Measurements from ENCODE around the gene TMEM129.

Gene TMEM129

DNA sequence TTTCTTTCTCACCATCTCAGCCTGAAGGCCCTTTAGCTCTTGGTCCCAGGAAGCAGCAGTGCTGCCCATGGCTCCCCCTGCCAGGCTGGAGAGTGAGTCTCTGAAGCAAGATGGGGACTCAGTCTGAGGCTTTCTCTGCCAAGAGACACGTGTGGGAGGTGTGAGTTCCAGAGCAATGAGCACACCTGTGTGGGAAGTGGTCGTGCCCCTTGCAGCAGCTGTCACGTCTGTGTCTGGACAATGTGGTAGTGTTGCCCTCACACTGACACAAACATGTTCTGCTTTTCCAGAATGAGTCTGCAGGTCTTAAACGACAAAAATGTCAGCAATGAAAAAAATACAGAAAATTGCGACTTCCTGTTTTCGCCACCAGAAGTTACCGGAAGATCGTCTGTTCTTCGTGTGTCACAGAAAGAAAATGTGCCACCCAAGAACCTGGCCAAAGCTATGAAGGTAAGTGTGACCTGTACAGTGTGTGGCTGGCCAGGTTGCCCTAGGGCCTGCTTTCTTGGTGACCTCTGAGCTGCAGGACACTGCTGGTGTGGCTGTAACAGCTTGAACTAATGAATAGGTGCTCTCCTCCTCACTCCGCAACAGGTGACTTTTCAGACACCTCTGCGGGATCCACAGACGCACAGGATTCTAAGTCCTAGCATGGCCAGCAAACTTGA, 2.1 kb upstream of the TMEM129 start:
- no peaks in the 10 kb centered on the region for H3K9me3 ChIP-seq (ENCODE audit: control insufficient read depth, low read depth, low read length)
- H3K36me3 ChIP-seq (ENCODE audit: control insufficient read depth, low read depth, low read length), result peaks cover 48% of the 10 kb centered on the region
- H3K9ac ChIP-seq (ENCODE audit: low read length), result no peak overlapping the region
- H3K4me3 ChIP-seq (ENCODE audit: low read length), result peak overlapping the region; percentile 79
- no peaks in the 10 kb centered on the region for H3K27me3 ChIP-seq (ENCODE audit: control insufficient read depth, insufficient read depth, low read length)
- no peaks in the 10 kb centered on the region for H3K4me1 ChIP-seq (ENCODE audit: control insufficient read depth, low read depth, low read length)
- H3K27ac ChIP-seq (ENCODE audit: low read length), result no peak overlapping the region

DNA sequence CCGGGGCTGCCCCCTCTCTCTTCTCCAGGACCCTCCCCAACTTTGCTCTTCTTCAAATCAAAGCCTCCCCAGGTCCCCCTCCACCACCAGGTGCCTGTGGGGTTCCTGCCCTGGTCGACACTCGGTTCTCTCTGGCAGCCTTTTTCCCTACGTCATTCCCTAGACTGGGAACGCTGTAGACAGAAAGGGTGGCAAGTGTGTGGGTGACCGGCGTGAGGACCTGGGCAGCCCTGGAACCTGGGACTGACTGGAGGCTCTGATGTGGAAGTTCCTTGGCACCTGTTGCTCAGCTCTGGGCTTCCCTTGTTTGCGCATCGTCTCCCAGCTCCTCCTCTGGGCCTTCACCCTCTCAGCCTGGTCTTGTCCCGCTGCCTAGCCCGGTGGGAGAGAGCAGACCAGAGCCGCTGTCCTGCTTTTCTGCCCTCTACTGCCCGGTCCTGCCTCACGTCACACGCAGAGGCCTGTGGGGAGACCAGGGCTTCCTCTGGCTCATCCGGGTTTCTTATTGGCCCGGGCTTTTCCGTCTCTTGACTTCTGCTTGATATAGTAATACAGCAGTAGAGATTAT, 1.5 kb upstream of the TMEM129 start:
- H3K4me1 ChIP-seq (ENCODE audit: control insufficient read depth, low read depth, low read length), result no peaks in the 10 kb centered on the region
- H3K27ac ChIP-seq (ENCODE audit: low read length), result no peak overlapping the region
- H3K36me3 ChIP-seq (ENCODE audit: control insufficient read depth, low read depth, low read length), result peaks cover 47% of the 10 kb centered on the region
- H3K27me3 ChIP-seq (ENCODE audit: control insufficient read depth, insufficient read depth, low read length), result no peaks in the 10 kb centered on the region
- peak overlapping the region; percentile 81 for H3K9ac ChIP-seq (ENCODE audit: low read length)
- H3K9me3 ChIP-seq (ENCODE audit: control insufficient read depth, low read depth, low read length), result no peaks in the 10 kb centered on the region
- H3K4me3 ChIP-seq (ENCODE audit: low read length), result peak overlapping the region; percentile 79

DNA sequence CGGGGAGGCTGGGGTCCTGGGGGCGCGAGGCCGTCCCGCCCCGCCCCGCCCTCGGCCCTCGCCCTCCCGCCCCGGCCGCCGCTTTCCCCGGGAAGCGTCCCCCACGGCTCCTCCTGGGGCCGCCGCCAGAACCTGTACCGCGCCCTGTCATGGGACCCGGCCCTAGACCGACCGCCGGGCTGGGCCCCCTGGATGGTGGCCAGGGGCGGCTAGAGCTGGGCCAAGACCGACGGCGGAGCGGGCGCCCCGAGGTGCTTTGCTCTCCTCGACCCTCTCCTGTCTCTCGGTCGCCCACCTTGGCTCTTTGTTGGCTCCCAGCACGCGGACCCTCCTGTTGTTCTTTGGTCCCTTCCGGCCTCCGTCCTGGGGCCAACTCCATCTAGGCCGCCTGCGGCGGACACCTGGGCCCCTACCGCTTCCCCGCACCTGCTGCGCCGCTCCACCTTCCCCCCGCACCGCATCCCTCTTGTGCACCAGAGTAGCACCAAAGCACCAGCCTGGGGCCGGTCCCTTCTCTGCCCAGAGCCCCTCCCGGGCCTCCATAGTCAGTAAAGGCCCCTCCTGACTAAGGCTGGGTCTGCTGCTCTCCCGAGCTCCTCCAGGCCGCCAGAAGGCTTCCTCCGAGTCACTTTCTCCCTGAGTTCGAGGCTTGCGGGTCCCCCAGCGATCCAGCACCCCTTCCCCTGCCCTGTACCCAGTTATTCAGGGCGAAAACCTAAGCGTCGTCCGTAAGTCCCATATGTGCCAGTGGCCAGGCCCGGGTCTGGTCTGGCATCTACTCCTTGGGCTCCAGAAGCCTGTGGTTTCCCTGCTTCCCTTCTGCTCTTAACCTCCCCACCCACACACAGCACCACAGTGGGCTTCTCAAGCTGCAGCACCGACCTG, 785 bp upstream of the TMEM129 start:
- Histone ChIP-seq H3K9ac (ENCODE audit: low read length) (peak overlapping the region; percentile 81), H3K27ac (ENCODE audit: low read length) (no peak overlapping the region), H3K27me3 (ENCODE audit: control insufficient read depth, insufficient read depth, low read length) (no peaks in the 10 kb centered on the region), H3K4me3 (ENCODE audit: low read length) (peak overlapping the region; percentile 79), H3K36me3 (ENCODE audit: control insufficient read depth, low read depth, low read length) (peaks cover 40% of the 10 kb centered on the region), H3K9me3 (ENCODE audit: control insufficient read depth, low read depth, low read length) (no peaks in the 10 kb centered on the region), H3K4me1 (ENCODE audit: control insufficient read depth, low read depth, low read length) (no peaks in the 10 kb centered on the region)

DNA sequence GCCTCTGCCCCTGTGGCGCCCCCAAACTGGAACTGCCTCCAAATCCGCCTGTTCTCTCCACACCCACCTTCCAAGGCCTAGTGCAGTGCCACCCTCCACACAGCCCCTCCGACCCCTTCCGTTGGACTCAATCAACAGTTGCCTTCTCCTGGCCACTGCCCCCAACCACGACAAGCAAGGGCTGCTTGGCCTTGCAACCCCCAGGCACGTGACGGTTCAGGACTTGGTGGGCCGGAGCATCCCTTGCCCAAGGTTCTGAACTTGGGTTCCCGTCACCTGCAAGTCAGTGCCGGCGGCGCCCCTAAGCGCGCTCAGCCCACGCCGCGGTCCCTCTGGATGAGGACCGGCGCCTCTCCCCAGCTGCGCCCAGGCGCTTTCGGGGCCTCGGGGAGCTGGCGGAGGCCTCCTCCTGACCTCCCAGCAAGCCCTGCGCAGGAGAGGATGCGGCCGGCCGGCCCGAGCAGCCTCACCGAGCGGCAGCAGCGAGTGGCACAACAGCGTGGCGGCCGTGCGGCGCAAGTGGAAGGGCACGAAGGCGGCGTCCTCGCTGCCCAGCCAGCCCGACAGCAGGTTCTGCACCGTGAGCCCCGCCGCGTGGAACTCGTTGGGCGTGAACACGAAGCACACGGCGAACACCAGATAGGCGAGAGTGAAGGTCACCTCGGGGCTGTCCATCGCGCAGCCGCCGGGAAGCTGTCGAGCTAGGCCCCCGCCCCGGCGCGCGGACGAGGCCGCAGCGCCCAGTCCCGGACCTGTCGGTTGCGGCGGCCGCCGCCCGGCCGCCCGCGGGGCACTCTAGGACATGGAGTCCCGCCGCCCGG, 750 bp downstream of the TMEM129 start:
- Histone ChIP-seq H3K27me3 (ENCODE audit: control insufficient read depth, insufficient read depth, low read length) (no peaks in the 10 kb centered on the region), H3K4me3 (ENCODE audit: low read length) (peak overlapping the region; percentile 82), H3K4me1 (ENCODE audit: control insufficient read depth, low read depth, low read length) (no peaks in the 10 kb centered on the region), H3K36me3 (ENCODE audit: control insufficient read depth, low read depth, low read length) (peaks cover 27% of the 10 kb centered on the region), H3K27ac (ENCODE audit: low read length) (no peak overlapping the region), H3K9ac (ENCODE audit: low read length) (peak overlapping the region; percentile 56), H3K9me3 (ENCODE audit: control insufficient read depth, low read depth, low read length) (no peaks in the 10 kb centered on the region)

DNA sequence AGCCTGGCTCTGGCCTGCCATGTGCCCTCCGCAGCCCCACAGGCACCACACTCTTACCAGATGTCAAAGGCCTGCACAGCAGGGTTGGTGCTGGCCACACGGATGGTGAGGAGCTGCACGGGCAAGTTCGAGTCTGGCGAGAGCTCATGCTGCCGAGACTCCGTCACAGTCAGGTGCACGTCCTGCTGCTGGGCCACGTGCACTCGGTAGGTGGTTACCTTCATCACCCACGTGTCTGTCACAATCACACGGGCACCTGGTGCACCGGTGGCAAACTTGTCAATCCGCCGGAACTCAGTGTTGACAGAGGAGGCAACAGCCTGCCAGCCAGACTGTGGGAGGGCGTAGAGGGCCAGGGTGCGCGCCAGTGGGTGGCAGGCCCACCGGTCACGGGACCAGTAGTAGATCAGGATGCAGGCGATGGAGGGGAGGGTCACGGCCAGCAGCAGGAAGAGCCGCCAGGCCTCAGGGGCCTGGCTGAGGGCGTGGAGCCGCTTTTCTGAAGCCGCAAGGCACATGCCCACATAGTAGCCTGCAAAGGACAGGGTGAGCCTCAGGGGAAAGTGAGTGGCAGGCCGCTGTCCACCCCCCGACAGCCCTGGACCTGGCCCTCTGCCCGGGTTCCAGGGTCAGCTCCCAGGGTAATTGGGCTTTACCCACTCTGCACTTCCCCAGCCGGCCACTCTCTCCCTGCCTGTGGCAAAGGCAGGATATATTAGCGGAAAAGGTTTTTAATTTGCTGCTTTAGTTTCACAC, 2.9 kb downstream of the TMEM129 start:
- Histone ChIP-seq H3K9me3 (ENCODE audit: control insufficient read depth, low read depth, low read length) (no peaks in the 10 kb centered on the region), H3K27ac (ENCODE audit: low read length) (no peak overlapping the region), H3K4me3 (ENCODE audit: low read length) (no peak overlapping the region)

DNA sequence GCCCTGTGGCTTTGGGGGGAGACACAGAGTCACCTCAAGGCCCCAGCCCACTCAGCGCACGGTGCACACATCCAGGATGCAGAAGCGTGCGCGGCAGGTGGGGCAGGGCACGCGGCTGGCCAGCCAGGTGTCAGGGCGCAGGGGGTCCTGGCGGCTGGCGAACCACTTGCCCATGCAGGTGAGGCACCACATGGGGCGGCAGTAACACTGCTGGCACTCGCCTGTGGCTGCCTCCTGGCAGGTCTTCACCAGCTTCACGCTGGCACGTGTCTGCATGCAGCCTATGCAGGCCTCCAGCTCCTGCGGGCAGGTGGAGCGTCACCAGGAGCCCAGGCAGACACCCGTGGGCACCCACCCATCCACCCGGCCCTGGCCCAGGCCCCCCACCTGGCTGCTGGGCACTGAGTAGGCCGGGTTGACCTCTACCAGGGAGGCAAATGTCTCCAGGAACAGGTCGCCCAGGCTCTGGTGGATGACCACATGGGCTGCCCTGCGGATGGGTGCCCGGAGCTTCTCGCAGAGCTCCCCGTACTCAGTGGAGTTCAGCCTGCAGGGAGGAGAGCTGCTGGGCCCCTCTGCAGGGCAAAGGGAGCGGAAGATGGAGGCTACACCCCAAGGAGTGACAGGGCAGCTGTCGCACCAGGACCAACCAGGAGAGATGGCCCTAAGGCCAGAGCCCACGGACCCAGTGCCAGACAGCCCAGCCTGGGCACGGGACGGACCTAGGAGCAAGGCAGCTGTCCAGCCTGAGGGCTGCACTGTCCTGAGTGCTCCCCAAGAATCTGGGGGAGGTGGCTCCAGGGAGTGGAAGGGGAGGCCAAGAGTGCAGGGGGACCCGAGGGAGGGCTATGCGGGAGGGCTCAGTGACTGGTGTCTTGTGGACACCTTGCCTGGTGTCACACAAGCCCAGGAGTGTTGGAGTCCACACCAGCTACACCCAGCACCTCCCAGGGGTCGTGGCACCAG, 3.7 kb downstream of the TMEM129 start:
- no peaks in the 10 kb centered on the region for H3K9me3 ChIP-seq (ENCODE audit: control insufficient read depth, low read depth, low read length)
- H3K27ac ChIP-seq (ENCODE audit: low read length), result no peak overlapping the region
- H3K4me3 ChIP-seq (ENCODE audit: low read length), result no peak overlapping the region
- H3K36me3 ChIP-seq (ENCODE audit: control insufficient read depth, low read depth, low read length), result peaks cover 5% of the 10 kb centered on the region
- H3K4me1 ChIP-seq (ENCODE audit: control insufficient read depth, low read depth, low read length), result peaks cover 5% of the 10 kb centered on the region
- H3K27me3 ChIP-seq (ENCODE audit: control insufficient read depth, insufficient read depth, low read length), result no peaks in the 10 kb centered on the region
- no peak overlapping the region for H3K9ac ChIP-seq (ENCODE audit: low read length)

More for the DNA sequence above, 2.9 kb downstream of the TMEM129 start:
- no peak overlapping the region for H3K9ac ChIP-seq (ENCODE audit: low read length)
- H3K27me3 ChIP-seq (ENCODE audit: control insufficient read depth, insufficient read depth, low read length), result no peaks in the 10 kb centered on the region
- H3K4me1 ChIP-seq (ENCODE audit: control insufficient read depth, low read depth, low read length), result peaks cover 3% of the 10 kb centered on the region
- H3K36me3 ChIP-seq (ENCODE audit: control insufficient read depth, low read depth, low read length), result peaks cover 8% of the 10 kb centered on the region

DNA sequence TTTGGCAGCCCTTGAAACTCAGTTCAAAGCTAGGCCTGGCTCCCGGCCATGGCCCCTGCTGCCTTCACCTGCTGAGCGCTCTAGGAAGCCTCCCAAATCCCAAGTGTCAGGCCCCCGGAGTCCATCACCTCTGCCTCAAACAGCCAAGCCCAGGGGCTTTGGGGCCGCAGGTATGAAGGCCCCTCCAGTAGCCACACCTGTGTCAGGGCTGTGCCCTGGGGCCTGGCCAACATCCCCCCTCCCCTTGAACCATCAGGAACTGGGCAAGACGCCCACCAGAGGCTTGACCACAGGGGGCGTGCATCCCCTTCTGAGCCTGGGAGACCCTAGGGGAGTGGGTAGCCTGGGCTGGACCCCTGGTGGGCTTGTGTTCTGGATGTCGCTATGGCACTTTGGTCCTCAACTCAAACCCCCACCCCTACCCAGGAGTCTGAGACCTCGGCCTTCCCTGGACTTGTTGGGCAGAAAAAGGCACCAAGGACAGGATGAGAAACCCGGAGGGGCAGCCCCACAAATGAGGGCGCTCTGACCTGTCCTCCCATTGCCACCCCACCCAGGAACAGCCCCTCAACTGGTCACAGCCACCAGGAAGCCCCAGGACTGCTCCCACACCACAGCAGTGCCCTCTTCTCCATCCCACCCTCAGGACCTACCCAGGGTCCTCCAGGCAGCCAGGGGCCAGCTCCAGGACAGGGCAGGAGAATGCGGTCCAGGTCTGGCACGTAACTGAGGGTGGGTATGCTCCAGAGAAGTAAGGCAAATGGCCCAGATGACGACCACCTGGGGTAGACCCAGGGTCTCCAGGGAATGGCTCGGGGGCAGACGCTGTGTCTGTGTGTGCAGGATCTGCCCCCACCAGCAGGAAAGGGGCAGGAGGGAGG, 4.8 kb downstream of the TMEM129 start:
- peaks cover under 1% of the 10 kb centered on the region for H3K27me3 ChIP-seq (ENCODE audit: control insufficient read depth, insufficient read depth, low read length)
- H3K4me3 ChIP-seq (ENCODE audit: low read length), result no peak overlapping the region
- no peak overlapping the region for H3K9ac ChIP-seq (ENCODE audit: low read length)
- H3K27ac ChIP-seq (ENCODE audit: low read length), result no peak overlapping the region
- peaks cover 5% of the 10 kb centered on the region for H3K36me3 ChIP-seq (ENCODE audit: control insufficient read depth, low read depth, low read length)
- no peaks in the 10 kb centered on the region for H3K9me3 ChIP-seq (ENCODE audit: control insufficient read depth, low read depth, low read length)
- peaks cover 5% of the 10 kb centered on the region for H3K4me1 ChIP-seq (ENCODE audit: control insufficient read depth, low read depth, low read length)

DNA sequence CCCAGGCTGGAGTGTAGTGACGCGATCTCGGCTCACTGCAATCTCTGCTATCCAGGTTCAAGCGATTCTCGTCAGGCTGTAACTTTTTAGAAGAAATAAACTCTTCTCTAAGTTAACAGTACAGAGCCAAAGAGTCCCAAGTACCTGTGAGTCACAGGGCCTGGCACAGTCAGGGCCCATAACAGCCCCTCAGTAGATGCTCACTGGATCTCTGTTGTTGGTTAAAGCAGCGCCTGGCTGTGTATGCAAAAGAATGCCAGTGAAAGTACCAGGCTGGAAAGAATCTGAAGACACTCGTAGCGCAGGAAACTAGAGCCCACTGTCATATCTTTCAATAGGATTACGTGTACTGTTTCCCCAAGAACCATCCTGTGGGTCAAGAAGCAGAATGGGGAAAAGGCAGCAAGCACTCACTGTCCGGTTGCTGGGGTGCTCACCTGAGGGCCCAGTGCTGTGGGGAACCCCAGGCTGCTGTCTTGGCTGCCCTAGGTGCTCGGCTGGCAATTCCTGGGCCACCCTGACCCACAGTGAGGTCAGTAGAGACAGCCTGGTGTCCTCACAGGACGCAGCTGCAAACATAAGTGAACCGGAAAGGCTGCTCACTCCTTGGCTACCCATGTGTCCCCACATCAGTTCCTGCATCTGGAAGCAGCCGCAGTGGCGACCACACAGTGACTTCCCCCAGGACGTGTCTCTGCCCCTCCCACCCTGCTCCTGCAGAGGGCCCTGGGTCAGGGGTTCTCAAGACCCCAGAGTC, 5.9 kb downstream of the TMEM129 start:
- H3K4me1 ChIP-seq (ENCODE audit: control insufficient read depth, low read depth, low read length), result peaks cover 8% of the 10 kb centered on the region
- H3K27ac ChIP-seq (ENCODE audit: low read length), result no peak overlapping the region
- H3K9me3 ChIP-seq (ENCODE audit: control insufficient read depth, low read depth, low read length), result no peaks in the 10 kb centered on the region
- peaks cover 5% of the 10 kb centered on the region for H3K27me3 ChIP-seq (ENCODE audit: control insufficient read depth, insufficient read depth, low read length)
- no peak overlapping the region for H3K9ac ChIP-seq (ENCODE audit: low read length)
- H3K36me3 ChIP-seq (ENCODE audit: control insufficient read depth, low read depth, low read length), result peaks cover 5% of the 10 kb centered on the region
- H3K4me3 ChIP-seq (ENCODE audit: low read length), result no peak overlapping the region

Measured in iPS-18a (cell line).